Type B pancreatic cell (in vitro differentiated cells): ENCODE data around the gene PTPRT. TPM values are rescaled to one million over a fixed set of nuclear protein-coding genes. Genes with fewer than 3 reads are reported as not detected.

Experiments used
- DNase-seq: peaks from one replicate; pipeline ENCODE4 v3.0.0; 2021; ENCODE audit warnings: mixed read lengths; ENCODE audit not compliant: unreplicated experiment; ENCODE audit errors: extremely low spot score
- H3K27ac Mint-ChIP-seq: 2 replicates; pipeline ENCODE4 v1.8.0; 2021; ENCODE audit warnings: mild to moderate bottlenecking, mixed read lengths
- H3K27me3 Mint-ChIP-seq: 2 replicates; pipeline ENCODE4 v1.8.0; 2021; ENCODE audit warnings: mixed read lengths
- H3K36me3 Mint-ChIP-seq: 2 replicates; pipeline ENCODE4 v1.8.0; 2021; ENCODE audit warnings: mixed read lengths
- H3K4me1 Mint-ChIP-seq: one replicate; pipeline ENCODE4 v1.8.0; 2021; ENCODE audit warnings: mixed read lengths; ENCODE audit not compliant: unreplicated experiment
- H3K4me3 Mint-ChIP-seq: 2 replicates; pipeline ENCODE4 v1.8.0; 2021; ENCODE audit warnings: mild to moderate bottlenecking, mixed read lengths
- H3K9me3 Mint-ChIP-seq: 2 replicates; pipeline ENCODE4 v1.8.0; 2021; ENCODE audit warnings: mixed read lengths
- total RNA-seq: library from RNA; stranded (reverse); gene quantifications from 2 replicates; pipeline ENCODE4 v1.2.1, GENCODE V29; 2021; ENCODE audit warnings: low replicate concordance
- TF ChIP-seq, protein P1 (sequence below): fragments of 200-600 bp; sonication (generic); conservative IDR thresholded peaks from 2 replicates; pipeline ENCODE4 v1.5.0; 2021; ENCODE audit warnings: antibody characterized with exemption, mild to moderate bottlenecking

PTPRT gene
- total RNA-seq, 1 donor from 2014 or later = 7.0 TPM

DNA sequence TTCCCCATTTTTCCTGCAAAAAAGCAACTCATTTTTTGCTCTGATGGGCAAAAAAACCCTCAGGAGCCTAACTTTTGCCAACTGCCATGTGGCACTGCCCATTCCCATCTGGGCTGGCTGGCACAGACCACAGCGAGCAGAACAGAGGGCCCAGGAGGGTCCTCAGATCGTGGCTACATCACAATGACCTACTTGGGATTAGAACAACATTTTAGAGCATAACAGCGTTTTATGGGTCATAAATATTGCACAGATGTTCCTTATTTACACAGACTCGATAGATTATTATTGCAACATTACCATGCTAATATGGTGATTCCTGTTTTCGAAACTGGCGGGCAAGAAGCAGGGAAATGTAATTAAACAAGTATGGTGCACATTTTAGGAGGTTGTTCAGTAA is 28.0 kb downstream of the PTPRT start:
- H3K36me3 Mint-ChIP-seq = no peaks in the 10 kb centered on the region
- no peak overlapping the region for H3K4me3 Mint-ChIP-seq
- H3K27me3 Mint-ChIP-seq = peaks cover 12% of the 10 kb centered on the region
- TF ChIP-seq, protein P1, sequence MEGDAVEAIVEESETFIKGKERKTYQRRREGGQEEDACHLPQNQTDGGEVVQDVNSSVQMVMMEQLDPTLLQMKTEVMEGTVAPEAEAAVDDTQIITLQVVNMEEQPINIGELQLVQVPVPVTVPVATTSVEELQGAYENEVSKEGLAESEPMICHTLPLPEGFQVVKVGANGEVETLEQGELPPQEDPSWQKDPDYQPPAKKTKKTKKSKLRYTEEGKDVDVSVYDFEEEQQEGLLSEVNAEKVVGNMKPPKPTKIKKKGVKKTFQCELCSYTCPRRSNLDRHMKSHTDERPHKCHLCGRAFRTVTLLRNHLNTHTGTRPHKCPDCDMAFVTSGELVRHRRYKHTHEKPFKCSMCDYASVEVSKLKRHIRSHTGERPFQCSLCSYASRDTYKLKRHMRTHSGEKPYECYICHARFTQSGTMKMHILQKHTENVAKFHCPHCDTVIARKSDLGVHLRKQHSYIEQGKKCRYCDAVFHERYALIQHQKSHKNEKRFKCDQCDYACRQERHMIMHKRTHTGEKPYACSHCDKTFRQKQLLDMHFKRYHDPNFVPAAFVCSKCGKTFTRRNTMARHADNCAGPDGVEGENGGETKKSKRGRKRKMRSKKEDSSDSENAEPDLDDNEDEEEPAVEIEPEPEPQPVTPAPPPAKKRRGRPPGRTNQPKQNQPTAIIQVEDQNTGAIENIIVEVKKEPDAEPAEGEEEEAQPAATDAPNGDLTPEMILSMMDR = no peak
- H3K27ac Mint-ChIP-seq = no peak overlapping the region
- H3K9me3 Mint-ChIP-seq = no peaks in the 10 kb centered on the region
- H3K4me1 Mint-ChIP-seq = no peaks in the 10 kb centered on the region
- no peak for DNase-seq

GRCh38 chr20:43160941-43161340 is 28.8 kb downstream of the PTPRT start:
- Mint-ChIP-seq H3K9me3 (no peaks in the 10 kb centered on the region), H3K36me3 (no peaks in the 10 kb centered on the region), H3K4me3 (no peak overlapping the region), H3K27ac (no peak overlapping the region), H3K27me3 (peaks cover 12% of the 10 kb centered on the region), H3K4me1 (no peaks in the 10 kb centered on the region)
- no peak for DNase-seq
- TF ChIP-seq, protein P1 = no peak

DNA sequence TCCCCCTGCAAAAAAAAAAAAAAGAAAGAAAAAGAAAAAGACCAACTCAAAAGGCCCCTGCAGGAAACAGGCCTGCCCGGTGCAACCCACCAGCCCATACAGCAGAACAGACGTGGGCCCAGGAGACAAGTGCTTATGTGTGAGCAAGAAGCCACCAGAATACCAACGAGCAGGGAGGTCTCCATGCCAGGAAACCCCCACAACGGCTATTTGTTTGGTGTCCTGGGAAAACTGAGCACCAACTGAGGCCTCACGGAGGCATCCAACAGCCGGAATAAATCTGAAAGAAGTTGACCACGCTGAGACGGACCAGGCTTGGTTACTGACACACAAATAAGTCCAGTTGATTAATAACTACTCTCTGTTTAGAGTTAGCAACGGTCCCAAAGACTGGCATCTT is 29.7 kb downstream of the PTPRT start:
- H3K9me3 Mint-ChIP-seq = no peaks in the 10 kb centered on the region
- H3K27me3 Mint-ChIP-seq = peaks cover 16% of the 10 kb centered on the region
- no peak for DNase-seq
- H3K36me3 Mint-ChIP-seq = no peaks in the 10 kb centered on the region
- TF ChIP-seq, protein P1 = no peak
- H3K4me3 Mint-ChIP-seq = no peak overlapping the region
- H3K4me1 Mint-ChIP-seq = no peaks in the 10 kb centered on the region
- no peak overlapping the region for H3K27ac Mint-ChIP-seq

DNA sequence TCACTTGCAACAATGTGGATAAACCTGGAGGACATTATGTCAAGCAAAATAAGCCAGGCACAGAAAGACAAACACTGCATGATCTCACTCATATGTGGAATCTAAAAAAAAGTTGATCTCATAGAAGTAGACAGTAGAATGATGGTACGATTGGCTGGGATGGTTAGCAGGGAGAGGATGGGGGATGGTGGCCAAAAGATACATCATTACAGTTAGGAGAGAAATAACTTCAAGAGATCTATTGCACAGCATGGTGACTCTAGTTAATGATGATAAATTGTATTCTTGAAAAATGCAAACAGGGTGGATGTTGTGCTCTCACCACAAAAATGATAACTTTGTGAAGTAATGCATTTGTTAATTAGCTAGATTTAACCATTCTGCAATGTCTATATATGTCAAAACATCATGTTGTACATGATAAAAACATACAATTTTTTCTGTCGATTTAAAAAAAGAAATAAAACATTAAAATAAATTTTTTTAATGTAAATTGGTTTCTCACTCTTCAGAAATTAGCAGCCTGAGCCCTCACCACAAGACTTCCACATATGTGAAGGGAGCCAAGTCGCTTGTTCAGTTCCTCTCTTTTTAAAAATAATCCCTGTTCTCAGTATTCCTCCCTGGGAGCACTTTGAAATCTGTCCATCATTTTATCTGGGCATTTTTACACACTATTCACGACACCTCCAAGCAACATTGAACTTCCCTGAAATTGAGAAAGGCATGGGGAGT is 34.2 kb downstream of the PTPRT start:
- Mint-ChIP-seq H3K9me3 (no peaks in the 10 kb centered on the region), H3K36me3 (no peaks in the 10 kb centered on the region), H3K27ac (no peak overlapping the region), H3K4me3 (no peak overlapping the region), H3K27me3 (peaks cover 20% of the 10 kb centered on the region), H3K4me1 (no peaks in the 10 kb centered on the region)
- TF ChIP-seq, protein P1 = no peak
- DNase-seq = no peak

DNA sequence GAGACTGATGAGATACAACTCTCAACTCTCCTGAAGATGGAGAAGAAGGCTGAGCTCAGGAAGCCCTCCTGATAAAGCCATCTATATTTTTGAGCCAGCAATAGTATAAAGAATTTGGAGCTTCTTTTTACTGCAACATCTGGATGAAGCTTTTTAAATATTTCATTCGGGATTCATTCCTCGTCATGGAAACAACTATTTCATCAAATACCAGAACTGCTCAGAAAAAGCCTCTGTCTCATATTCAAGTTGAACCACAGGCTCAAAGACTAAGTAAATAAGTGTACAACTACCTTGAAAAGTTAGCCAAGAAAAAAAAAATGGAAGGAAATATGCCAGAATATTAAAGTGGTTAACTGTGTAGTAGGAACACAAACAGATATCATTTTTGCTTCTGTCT is 37.8 kb downstream of the PTPRT start:
- H3K9me3 Mint-ChIP-seq = no peaks in the 10 kb centered on the region
- TF ChIP-seq, protein P1 = no peak
- no peak overlapping the region for H3K4me3 Mint-ChIP-seq
- H3K27ac Mint-ChIP-seq = no peak overlapping the region
- H3K27me3 Mint-ChIP-seq = peaks cover 15% of the 10 kb centered on the region
- no peak for DNase-seq
- no peaks in the 10 kb centered on the region for H3K36me3 Mint-ChIP-seq
- no peaks in the 10 kb centered on the region for H3K4me1 Mint-ChIP-seq
